Measurements from ENCODE around the gene NUBP1.

- TF ChIP-seq CTCF (IDR thresholded peaks at IDR 0.05) (no peak), POLR2A (IDR thresholded peaks at IDR 0.05; ENCODE audit: low read depth) (no peak), POLR2AphosphoS5 (IDR thresholded peaks at IDR 0.05) (no peak), EP300 (IDR thresholded peaks at IDR 0.05) (no peak)
Observed at GRCh38 chr16:10731790-10732189, 11.9 kb upstream of the NUBP1 start.
